ENCODE measurements around the gene KLK13.

KLK13 gene

DNA sequence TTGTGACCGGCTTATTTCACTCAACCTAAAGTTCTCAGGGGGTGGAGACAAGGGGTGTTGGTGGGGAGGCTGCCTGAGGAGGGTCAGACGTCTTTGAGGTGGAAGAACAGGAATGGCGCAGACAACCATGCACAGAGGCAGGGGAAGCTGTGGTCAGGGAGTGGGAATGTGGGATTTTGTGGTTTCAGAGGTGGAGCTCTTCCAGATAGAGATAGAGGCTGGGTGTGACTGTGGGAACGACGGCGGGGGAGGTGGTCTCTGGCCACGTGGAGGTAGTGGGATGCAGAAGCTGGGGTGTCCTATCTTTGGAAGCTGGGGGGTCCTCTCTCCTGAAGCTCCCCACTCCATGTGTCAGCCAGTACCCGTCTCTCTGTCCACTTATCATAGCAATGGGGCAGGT lies 25.6 kb upstream of the KLK13 start:
- no peak overlapping the region for H3K9ac ChIP-seq (ENCODE audit: low read depth, low read length)
- H3K4me1 ChIP-seq (ENCODE audit: control insufficient read depth, insufficient read depth, low read length), result peaks cover 3% of the 10 kb centered on the region
- no peaks in the 10 kb centered on the region for H3K27me3 ChIP-seq (ENCODE audit: control insufficient read depth, insufficient read depth, low read length)
- no peaks in the 10 kb centered on the region for H3K9me3 ChIP-seq (ENCODE audit: control insufficient read depth, insufficient read depth, low read length)
- H3K4me3 ChIP-seq (ENCODE audit: low read depth, low read length), result no peak overlapping the region
- no peaks in the 10 kb centered on the region for H3K36me3 ChIP-seq (ENCODE audit: control insufficient read depth, insufficient read depth, low read length)

DNA sequence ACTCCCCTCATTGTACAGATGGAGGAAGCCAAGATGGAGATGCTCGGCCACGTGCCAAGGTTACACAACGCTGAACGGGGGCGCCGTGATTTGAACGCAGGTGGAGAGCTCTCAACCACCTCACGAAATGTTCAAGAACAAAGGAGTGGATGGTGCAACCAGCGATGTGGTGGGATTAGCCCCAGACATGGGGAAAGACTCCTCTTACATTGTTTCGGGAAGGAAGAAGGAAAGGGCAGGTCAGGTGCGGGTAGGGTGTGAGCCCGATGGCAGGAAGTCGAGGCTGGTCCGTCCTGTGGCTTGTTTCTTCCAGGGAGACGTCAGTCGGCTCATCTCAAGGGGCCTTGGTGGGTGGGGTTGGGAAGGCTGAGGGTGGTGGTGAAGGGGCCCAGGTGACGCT lies 24.9 kb upstream of the KLK13 start:
- H3K27me3 ChIP-seq (ENCODE audit: control insufficient read depth, insufficient read depth, low read length), result no peaks in the 10 kb centered on the region
- no peak overlapping the region for H3K9ac ChIP-seq (ENCODE audit: low read depth, low read length)
- no peaks in the 10 kb centered on the region for H3K9me3 ChIP-seq (ENCODE audit: control insufficient read depth, insufficient read depth, low read length)
- H3K4me1 ChIP-seq (ENCODE audit: control insufficient read depth, insufficient read depth, low read length), result peaks cover 3% of the 10 kb centered on the region
- H3K4me3 ChIP-seq (ENCODE audit: low read depth, low read length), result no peak overlapping the region
- no peaks in the 10 kb centered on the region for H3K36me3 ChIP-seq (ENCODE audit: control insufficient read depth, insufficient read depth, low read length)

DNA sequence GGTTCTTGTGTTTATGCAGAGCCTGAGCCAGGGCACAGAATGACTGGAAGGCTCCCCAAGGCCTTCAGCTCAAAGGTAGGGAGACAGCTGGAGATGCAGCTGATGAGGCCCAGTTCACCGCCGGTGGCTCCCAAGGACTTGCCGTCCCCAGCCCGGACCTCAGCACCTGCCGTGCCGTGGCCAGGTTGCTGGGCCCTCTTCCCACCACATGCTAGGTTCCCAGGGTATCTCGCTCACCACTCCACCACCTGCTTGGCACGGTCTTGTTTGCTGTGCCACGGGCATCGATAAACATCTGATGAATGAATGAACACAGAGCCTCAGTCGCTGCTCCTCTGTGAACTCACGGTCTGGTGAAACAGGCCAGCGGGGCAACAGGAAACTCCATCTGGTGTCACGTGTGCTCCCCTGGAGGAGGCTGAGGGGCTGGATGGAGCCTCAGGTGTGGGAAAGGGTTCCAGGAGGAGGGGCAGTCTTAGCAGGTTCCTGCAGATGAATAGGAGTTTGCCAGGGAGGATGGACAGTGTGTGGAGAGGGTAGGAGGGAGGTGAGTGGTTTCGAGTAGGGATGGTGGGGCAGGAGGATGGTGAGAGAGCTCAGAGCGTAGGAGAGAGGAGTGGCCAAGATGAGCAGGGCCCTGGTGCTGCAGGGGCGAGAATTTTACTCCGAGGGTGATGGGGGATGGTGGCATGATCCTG lies 21.4 kb upstream of the KLK13 start:
- Histone ChIP-seq H3K4me3 (ENCODE audit: low read depth, low read length) (no peak overlapping the region), H3K9ac (ENCODE audit: low read depth, low read length) (no peak overlapping the region), H3K36me3 (ENCODE audit: control insufficient read depth, insufficient read depth, low read length) (no peaks in the 10 kb centered on the region), H3K9me3 (ENCODE audit: control insufficient read depth, insufficient read depth, low read length) (no peaks in the 10 kb centered on the region), H3K27me3 (ENCODE audit: control insufficient read depth, insufficient read depth, low read length) (peaks cover 4% of the 10 kb centered on the region), H3K4me1 (ENCODE audit: control insufficient read depth, insufficient read depth, low read length) (no peaks in the 10 kb centered on the region)

DNA sequence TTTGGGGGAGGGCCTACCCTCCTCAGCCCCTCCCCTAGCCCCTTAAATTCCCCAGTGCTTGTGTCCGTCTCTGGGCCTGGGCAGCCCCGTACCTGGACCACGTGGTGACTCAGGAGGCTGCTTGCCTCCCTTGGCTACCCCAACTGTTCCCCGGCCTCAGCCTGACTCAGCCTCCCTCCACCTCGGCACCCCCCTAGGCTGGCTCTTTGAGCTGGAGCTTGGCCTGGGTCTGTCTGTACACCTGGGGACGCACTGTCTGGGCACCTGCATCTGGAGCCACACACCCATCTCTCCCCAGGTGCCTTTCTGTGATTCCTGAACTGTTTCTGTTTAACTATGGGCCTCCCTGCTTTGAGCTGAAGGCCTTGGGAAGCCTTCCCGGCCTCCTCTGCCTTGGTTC lies 19.6 kb upstream of the KLK13 start:
- Histone ChIP-seq H3K36me3 (ENCODE audit: control insufficient read depth, insufficient read depth, low read length) (no peaks in the 10 kb centered on the region), H3K9ac (ENCODE audit: low read depth, low read length) (no peak overlapping the region), H3K4me1 (ENCODE audit: control insufficient read depth, insufficient read depth, low read length) (no peaks in the 10 kb centered on the region), H3K4me3 (ENCODE audit: low read depth, low read length) (no peak overlapping the region), H3K27me3 (ENCODE audit: control insufficient read depth, insufficient read depth, low read length) (peaks cover 4% of the 10 kb centered on the region), H3K9me3 (ENCODE audit: control insufficient read depth, insufficient read depth, low read length) (no peaks in the 10 kb centered on the region)

DNA sequence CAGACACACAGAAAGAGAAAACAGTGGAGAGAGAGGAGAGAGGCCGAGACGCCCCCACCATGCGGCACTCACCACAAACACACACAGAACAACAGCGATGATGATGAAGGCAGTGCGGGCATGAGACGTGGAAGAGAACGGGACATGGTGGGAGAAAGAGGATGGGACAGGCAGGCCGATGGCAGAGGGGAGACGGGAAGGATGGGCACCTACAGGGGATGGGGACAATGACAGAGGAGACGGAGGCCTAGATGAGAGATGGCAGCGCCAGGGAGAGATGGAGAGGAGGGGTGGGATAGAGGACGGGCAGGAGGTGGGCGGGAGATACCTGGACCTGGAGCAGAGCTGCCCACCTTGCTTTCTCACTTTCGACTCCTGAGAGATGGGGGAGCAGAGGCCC lies 18.9 kb upstream of the KLK13 start:
- Histone ChIP-seq H3K27me3 (ENCODE audit: control insufficient read depth, insufficient read depth, low read length) (peaks cover 4% of the 10 kb centered on the region), H3K4me1 (ENCODE audit: control insufficient read depth, insufficient read depth, low read length) (no peaks in the 10 kb centered on the region), H3K9me3 (ENCODE audit: control insufficient read depth, insufficient read depth, low read length) (no peaks in the 10 kb centered on the region), H3K36me3 (ENCODE audit: control insufficient read depth, insufficient read depth, low read length) (no peaks in the 10 kb centered on the region), H3K4me3 (ENCODE audit: low read depth, low read length) (no peak overlapping the region), H3K9ac (ENCODE audit: low read depth, low read length) (no peak overlapping the region)

DNA sequence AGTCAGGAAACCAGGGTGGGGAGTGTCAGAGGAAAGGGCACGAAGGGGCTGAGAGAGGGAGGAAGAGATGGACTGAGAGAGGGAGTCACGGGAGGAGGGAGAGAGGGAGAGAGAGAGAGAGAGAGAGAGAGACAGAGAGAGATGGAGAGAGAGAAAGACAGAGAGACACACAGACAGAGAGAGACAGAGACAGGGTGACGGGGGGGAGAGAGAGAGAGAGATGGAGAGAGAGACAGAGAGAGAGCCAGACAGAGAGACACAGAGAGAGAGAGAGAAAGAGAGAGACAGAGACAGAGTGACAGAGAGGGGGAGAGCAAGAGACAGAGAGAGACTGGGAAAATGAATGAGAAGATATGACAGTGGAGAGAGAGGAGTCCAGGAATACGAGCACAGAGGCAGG lies 18.3 kb upstream of the KLK13 start:
- no peak overlapping the region for H3K9ac ChIP-seq (ENCODE audit: low read depth, low read length)
- H3K9me3 ChIP-seq (ENCODE audit: control insufficient read depth, insufficient read depth, low read length), result no peaks in the 10 kb centered on the region
- H3K36me3 ChIP-seq (ENCODE audit: control insufficient read depth, insufficient read depth, low read length), result no peaks in the 10 kb centered on the region
- H3K27me3 ChIP-seq (ENCODE audit: control insufficient read depth, insufficient read depth, low read length), result peaks cover 4% of the 10 kb centered on the region
- no peak overlapping the region for H3K4me3 ChIP-seq (ENCODE audit: low read depth, low read length)
- H3K4me1 ChIP-seq (ENCODE audit: control insufficient read depth, insufficient read depth, low read length), result no peaks in the 10 kb centered on the region

DNA sequence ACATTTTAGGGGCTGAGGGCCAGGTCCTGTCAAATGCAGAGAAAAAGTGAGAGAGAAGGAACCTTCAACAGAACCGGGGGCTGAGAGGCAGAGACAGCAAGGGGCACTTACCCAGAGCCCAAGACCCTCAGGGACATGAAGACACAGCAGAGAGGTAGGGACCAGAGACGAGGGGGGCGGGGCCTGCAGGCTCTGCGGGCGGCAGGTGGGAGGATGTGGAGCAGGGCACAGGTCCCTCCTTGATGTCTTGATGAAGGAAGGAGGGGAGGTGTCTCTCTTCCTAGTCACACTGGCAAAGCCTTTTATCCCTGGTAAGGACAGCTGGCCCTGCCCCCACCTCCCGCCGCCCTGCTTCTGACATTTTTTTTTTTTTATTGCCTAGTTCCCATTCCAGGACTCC lies 17.7 kb upstream of the KLK13 start, which contains the start of gene KLK14:
Gene KLK14 (minus strand): TSS at position 277 of the 400 bp plus-strand sequence. CDS start 273 bp downstream, at position 4.
- Histone ChIP-seq H3K9me3 (ENCODE audit: control insufficient read depth, insufficient read depth, low read length) (no peaks in the 10 kb centered on the region), H3K4me1 (ENCODE audit: control insufficient read depth, insufficient read depth, low read length) (no peaks in the 10 kb centered on the region), H3K4me3 (ENCODE audit: low read depth, low read length) (no peak within 1 kb of the TSS), H3K9ac (ENCODE audit: low read depth, low read length) (no peak within 1 kb of the TSS), H3K27me3 (ENCODE audit: control insufficient read depth, insufficient read depth, low read length) (peaks cover 4% of the 10 kb centered on the region), H3K36me3 (ENCODE audit: control insufficient read depth, insufficient read depth, low read length) (no peaks in the 10 kb centered on the region)

DNA sequence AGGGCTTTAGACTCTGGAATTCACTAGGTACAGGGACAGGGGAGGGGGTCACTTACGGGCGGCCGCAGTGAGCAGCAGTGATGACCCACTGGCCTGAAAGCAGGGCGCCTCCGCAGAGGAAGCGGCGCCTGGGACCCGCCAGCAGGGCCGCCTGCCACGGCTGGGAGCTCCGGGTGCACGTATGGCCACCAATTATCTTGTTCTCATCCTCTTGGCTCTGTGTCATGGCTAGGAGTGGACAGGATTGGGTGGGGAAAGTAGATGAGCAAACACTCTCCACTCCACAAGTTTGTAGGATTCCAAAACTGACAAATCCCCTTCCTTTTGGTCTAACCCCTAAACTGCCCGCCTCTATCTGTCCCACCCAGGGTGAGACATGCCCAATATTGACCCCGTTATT lies 16.6 kb upstream of the KLK13 start:
- H3K9ac ChIP-seq (ENCODE audit: low read depth, low read length), result no peak overlapping the region

DNA sequence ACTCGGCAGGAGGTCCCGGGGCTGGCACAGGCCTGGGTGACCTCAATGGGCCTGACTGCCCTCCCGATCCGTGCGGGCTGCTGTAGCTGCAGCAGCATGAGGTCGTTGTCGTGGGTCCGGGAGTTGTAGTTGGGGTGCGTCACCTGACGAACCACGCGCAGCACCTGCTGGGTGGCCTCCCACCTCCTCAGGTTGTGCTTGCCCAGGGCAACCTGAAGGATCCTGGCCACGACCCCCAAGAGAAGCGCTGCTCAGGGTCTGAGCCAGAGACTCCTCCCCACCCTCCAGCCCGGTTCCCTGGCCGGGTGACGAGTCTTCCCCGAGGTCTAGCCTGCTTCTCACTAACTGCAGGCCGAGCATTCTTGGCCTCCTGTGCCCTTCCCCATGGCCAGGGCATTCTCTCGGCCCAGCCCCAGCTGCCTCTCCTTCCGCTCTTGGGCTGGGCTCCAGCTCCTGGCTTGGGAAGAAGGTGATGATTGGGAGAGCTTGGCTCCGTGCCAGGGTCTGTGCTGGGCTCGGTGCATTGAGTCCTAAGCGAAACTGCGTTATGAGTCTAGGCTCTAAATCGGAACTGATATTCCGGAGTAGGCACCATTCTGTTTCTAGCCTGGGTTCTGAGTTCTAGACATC lies 14.7 kb upstream of the KLK13 start:
- H3K4me1 ChIP-seq (ENCODE audit: control insufficient read depth, insufficient read depth, low read length), result no peaks in the 10 kb centered on the region
- no peaks in the 10 kb centered on the region for H3K36me3 ChIP-seq (ENCODE audit: control insufficient read depth, insufficient read depth, low read length)
- no peaks in the 10 kb centered on the region for H3K9me3 ChIP-seq (ENCODE audit: control insufficient read depth, insufficient read depth, low read length)
- H3K4me3 ChIP-seq (ENCODE audit: low read depth, low read length), result no peak overlapping the region
- peaks cover 4% of the 10 kb centered on the region for H3K27me3 ChIP-seq (ENCODE audit: control insufficient read depth, insufficient read depth, low read length)
- H3K9ac ChIP-seq (ENCODE audit: low read depth, low read length), result no peak overlapping the region

More for the DNA sequence above, 16.6 kb upstream of the KLK13 start:
- Histone ChIP-seq H3K36me3 (ENCODE audit: control insufficient read depth, insufficient read depth, low read length) (no peaks in the 10 kb centered on the region), H3K27me3 (ENCODE audit: control insufficient read depth, insufficient read depth, low read length) (peaks cover 4% of the 10 kb centered on the region), H3K4me1 (ENCODE audit: control insufficient read depth, insufficient read depth, low read length) (no peaks in the 10 kb centered on the region), H3K9me3 (ENCODE audit: control insufficient read depth, insufficient read depth, low read length) (no peaks in the 10 kb centered on the region), H3K4me3 (ENCODE audit: low read depth, low read length) (no peak overlapping the region)

DNA sequence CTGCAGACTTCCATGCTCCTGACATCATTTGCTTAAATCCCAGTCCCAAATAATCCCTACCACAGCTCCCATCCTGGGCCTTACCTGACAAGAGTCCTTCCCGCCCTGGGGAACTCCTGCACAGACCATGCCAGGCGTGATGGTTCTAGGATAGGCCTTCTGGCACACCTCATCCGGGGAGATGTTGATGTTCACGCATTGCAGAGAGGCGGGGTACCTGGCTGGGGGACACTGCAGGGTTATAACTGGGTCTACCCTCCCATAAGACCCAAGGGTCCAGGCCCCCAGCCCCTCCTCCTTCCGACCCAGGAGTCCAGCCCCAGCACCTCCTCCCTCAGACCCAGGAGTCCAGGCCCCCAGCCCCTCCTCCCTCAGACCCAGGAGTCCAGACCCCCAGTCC lies 13.8 kb upstream of the KLK13 start:
- Histone ChIP-seq H3K36me3 (ENCODE audit: control insufficient read depth, insufficient read depth, low read length) (no peaks in the 10 kb centered on the region), H3K4me3 (ENCODE audit: low read depth, low read length) (no peak overlapping the region), H3K9ac (ENCODE audit: low read depth, low read length) (no peak overlapping the region), H3K4me1 (ENCODE audit: control insufficient read depth, insufficient read depth, low read length) (no peaks in the 10 kb centered on the region), H3K9me3 (ENCODE audit: control insufficient read depth, insufficient read depth, low read length) (no peaks in the 10 kb centered on the region), H3K27me3 (ENCODE audit: control insufficient read depth, insufficient read depth, low read length) (peaks cover 4% of the 10 kb centered on the region)

DNA sequence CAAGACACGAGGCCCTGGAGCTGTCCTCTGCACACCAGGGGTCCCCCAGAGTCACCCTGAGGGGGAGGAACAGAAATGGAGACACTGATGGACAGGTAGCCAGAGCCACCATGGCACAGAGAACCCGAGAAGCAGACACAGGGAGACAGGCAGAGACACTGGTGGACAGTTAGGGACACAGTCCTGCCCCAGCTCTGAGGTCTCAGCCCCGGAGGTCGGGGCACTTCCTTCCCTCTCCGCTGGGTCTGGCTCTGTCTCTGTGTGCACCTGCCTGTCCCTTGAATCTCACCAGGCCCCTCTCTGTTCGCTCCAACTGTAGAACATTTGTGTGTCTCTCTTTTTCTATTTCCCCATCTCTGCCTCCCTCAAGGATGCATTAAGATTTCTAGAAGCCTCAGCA lies 13.2 kb upstream of the KLK13 start:
- Histone ChIP-seq H3K9me3 (ENCODE audit: control insufficient read depth, insufficient read depth, low read length) (no peaks in the 10 kb centered on the region), H3K27me3 (ENCODE audit: control insufficient read depth, insufficient read depth, low read length) (no peaks in the 10 kb centered on the region), H3K4me1 (ENCODE audit: control insufficient read depth, insufficient read depth, low read length) (no peaks in the 10 kb centered on the region), H3K36me3 (ENCODE audit: control insufficient read depth, insufficient read depth, low read length) (no peaks in the 10 kb centered on the region), H3K9ac (ENCODE audit: low read depth, low read length) (no peak overlapping the region), H3K4me3 (ENCODE audit: low read depth, low read length) (no peak overlapping the region)

DNA sequence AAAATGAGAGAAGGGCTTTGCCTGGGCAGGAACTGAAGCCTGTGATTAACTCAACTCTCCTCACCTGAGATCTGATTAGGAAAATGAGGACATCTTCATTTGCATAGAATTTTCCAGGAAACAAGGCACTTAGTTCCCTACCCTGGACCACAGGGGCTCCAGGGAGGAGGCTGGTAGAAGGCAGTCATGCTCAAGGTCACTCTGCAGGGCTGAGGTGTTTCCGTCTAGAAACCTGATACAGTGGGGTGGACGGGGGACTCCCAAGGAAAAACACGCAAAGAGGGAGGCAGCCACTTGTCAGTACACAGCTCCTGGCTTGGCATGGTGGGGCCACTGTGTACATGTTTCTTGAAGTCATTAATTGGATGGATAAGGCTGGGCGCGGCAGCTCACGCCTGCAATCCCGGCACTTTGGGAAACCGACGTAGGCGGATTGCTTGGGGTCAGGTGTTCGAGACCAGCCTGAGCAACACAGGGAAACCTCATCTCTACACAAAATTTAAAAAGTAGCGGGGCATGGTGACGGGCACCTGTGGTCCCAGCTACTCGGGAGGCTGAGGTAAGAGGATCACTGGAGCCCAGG lies 11.8 kb upstream of the KLK13 start:
- Histone ChIP-seq H3K9me3 (ENCODE audit: control insufficient read depth, insufficient read depth, low read length) (no peaks in the 10 kb centered on the region), H3K9ac (ENCODE audit: low read depth, low read length) (no peak overlapping the region), H3K4me3 (ENCODE audit: low read depth, low read length) (no peak overlapping the region), H3K36me3 (ENCODE audit: control insufficient read depth, insufficient read depth, low read length) (no peaks in the 10 kb centered on the region), H3K4me1 (ENCODE audit: control insufficient read depth, insufficient read depth, low read length) (no peaks in the 10 kb centered on the region), H3K27me3 (ENCODE audit: control insufficient read depth, insufficient read depth, low read length) (no peaks in the 10 kb centered on the region)
